ENCODE measurements around the gene DNAH17.

Gene DNAH17

GRCh38 chr17:78460951-78461798 lies 116.0 kb downstream of the DNAH17 start:
- DNase-seq (ENCODE audit: low read depth in 4 of 4, low spot score in 1 of 4): no peak

DNA sequence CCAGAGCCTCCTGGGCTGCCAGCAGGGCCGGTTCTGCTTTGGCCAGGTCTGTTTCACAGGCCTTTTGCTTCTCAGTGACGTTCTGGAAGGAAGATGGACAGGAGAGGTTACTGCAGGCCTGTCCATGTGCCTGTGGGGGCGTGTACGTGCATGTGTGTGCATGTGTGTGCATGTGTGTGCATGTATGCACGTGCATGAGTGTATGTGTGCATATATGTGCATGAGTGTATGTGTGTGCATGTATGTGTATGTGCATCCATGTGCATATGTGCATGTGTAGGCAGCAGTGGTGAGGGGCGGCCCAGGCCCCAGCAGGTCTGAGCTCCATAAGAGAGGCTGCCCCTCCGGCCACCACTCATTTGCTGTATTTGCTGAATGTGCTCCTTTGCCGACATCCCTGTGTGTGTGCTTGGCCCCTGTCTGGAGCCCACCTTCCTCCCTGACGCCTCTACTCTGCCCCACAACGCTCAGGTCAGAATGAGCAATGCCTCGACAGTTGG lies 117.0 kb downstream of the DNAH17 start:
- no peak for DNase-seq (ENCODE audit: low read depth in 4 of 4, low spot score in 1 of 4)

GRCh38 chr17:78459696-78460095 lies 117.5 kb downstream of the DNAH17 start:
- no peak for DNase-seq (ENCODE audit: low read depth in 4 of 4, low spot score in 1 of 4)

DNA sequence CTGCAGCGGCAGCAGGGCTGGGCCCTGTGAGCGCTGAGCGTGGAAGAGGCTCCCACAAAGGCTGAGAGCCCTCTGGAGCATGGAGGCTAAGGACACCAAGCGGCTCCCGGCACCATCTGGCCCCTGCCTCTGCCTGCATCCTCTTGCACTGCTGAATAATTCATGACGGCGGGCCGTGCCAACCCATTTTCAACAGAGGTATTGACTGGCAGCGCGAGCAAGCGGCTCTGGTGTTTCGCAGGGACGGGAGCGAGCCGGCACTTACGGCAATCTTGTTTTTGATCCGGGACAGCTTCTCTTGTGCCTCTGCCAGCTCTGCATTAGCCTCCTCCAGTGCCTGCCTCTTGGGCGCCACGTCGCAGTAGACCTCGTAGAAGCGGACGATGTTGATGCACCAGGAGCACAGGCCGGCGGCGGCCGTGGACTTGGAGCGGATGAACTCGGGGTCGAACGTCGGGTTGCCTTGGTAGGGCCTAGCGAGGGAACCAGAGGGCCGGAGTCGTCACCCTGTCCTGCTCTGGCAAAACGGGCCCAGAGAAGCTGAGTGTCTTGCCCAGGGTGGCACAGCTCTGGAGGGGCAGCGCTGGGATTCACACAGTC lies 118.4 kb downstream of the DNAH17 start:
- no peak for DNase-seq (ENCODE audit: low read depth in 4 of 4, low spot score in 1 of 4)

- no peak for DNase-seq (ENCODE audit: low read depth in 4 of 4, low spot score in 1 of 4)
Observed at GRCh38 chr17:78458091-78458490, 119.1 kb downstream of the DNAH17 start.

- no peak for DNase-seq (ENCODE audit: low read depth in 4 of 4, low spot score in 1 of 4)
Observed at GRCh38 chr17:78454346-78454745, 122.8 kb downstream of the DNAH17 start.

DNA sequence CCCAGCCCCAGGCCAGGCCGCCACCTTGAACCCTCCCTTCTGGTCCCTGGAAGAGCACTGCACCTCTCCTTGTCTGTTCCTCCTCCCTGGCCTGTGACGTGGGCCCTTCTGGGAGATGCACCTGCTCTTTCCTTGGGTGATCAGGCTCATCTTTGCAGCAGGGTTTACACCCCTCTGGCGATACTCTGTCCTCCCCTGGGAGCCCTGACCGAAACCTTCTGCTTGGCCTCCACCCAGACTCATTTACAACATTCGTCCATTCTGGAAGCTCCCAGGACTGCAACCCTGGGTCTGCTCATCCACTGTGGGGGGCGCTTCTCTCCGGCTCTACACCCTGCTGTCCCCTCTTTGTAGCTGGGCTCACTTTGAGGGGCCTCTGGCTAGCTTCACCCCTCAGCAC lies 125.4 kb downstream of the DNAH17 start:
- DNase-seq (ENCODE audit: low read depth in 4 of 4, low spot score in 1 of 4): no peak

GRCh38 chr17:78450696-78451345 lies 126.4 kb downstream of the DNAH17 start:
- DNase-seq (ENCODE audit: low read depth in 4 of 4, low spot score in 1 of 4): no peak

DNA sequence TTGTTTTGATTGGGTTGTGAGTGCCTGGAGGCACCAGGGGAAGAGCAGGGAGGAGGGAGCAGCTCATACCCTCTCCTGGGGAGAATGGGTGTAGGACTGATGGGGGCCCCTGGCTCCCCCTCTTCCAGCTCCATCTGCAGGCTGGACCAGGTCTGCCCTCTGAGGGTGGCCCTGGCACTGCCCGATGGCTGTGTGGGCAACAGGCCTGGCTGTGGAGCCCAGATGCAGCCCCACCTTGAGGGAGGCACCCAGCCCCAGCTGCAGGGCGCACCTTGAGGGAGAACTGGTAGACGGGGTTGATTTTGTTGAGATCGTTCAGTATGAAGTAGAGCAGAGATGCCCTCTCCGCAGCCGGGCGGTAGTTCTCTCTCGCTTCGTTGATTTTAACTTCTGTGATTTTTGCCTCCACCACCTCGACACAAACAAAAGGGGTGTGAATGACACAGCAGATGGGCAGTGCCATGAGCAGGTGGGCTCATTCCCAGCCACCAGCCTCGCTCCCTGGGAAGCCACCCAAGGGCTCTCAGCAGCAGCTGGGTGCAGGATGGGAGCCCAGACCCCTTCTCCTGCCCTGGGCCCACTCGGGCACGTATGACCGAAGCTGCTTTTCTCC lies 127.1 kb downstream of the DNAH17 start:
- no peak for DNase-seq (ENCODE audit: low read depth in 4 of 4, low spot score in 1 of 4)

GRCh38 chr17:78448356-78448993 lies 128.7 kb downstream of the DNAH17 start:
- DNase-seq (ENCODE audit: low read depth in 4 of 4, low spot score in 1 of 4): no peak

DNA sequence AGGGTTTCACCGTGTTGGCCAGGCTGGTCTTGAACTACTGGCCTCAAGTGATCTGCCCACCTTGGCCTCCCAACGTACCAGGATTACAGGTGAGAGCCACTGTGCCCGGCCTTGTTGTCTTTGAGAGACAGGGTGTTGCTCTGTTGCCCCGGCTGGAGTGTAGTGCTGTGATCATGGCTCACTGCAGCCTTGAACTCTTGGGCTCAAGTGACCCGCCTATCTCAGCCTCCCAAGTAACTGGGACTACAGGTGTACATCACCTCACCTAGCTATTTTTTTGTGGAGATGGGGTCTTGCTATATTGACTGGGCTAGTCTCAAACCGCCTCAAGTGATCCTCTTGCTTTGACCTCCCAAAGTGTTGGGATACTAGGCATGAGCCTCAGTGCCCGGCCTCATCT lies 130.4 kb downstream of the DNAH17 start:
- no peak for DNase-seq (ENCODE audit: low read depth in 4 of 4, low spot score in 1 of 4)

- no peak for DNase-seq (ENCODE audit: low read depth in 4 of 4, low spot score in 1 of 4)
Observed at GRCh38 chr17:78444392-78444791, 132.8 kb downstream of the DNAH17 start.

- no peak for DNase-seq (ENCODE audit: low read depth in 4 of 4, low spot score in 1 of 4)
Observed at GRCh38 chr17:78442648-78443218, 134.5 kb downstream of the DNAH17 start.

- DNase-seq (ENCODE audit: low read depth in 4 of 4, low spot score in 1 of 4): no peak
Observed at GRCh38 chr17:78441271-78441971, 135.8 kb downstream of the DNAH17 start.

GRCh38 chr17:78438694-78439325 lies 138.4 kb downstream of the DNAH17 start:
- DNase-seq (ENCODE audit: low read depth in 4 of 4, low spot score in 1 of 4): no peak

- DNase-seq (ENCODE audit: low read depth in 4 of 4, low spot score in 1 of 4): no peak
Observed at GRCh38 chr17:78438271-78438691, 138.9 kb downstream of the DNAH17 start.

- DNase-seq (ENCODE audit: low read depth in 4 of 4, low spot score in 1 of 4): no peak
Observed at GRCh38 chr17:78437508-78438169, 139.6 kb downstream of the DNAH17 start.

DNA sequence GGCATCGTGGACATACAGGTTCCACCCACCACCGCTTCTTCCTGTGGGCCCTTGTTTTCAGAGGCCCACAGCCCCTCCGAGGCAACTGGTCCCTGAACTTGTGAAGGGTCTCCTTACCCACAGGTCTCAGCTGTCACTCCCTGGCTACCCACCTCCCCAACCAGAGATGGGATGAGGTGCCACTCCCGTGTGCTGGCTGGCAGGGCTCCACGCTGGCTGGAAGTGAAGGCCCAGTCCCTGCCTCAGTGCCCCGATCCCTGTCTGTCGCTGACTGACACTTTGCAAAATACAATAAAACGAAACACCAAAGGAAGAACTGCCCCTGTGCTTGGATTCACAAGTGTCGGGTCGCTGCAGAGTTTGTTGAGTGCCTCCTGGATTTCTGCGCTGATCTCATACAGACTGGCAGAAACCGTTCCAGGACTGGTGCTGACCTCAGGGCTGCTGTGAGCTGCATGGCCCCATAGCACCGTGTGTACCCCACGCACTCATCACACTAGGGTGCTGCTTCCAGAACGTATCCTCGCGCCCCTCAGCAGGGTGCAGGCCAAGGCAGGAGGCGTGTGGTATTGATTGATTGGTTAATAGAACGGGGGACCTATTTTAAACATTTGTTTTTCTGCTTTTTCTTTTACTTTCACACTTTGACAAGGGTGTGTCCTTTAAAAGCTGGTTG lies 141.7 kb downstream of the DNAH17 start:
- DNase-seq (ENCODE audit: low read depth in 4 of 4, low spot score in 1 of 4): no peak
